Measurements from ENCODE around the gene LYVE1. TPM values are rescaled to one million over a fixed set of nuclear protein-coding genes. Genes with fewer than 3 reads are reported as not detected.

Gene LYVE1
- total RNA-seq, 1 donor from 2014 or later = 95.2 TPM

GRCh38 chr11:10607462-10608132 lies 39.1 kb upstream of the LYVE1 start:
- peak overlapping the region; percentile 70 for H3K27ac ChIP-seq
- peaks cover 58% of the 10 kb centered on the region for H3K4me1 ChIP-seq
- no peaks in the 10 kb centered on the region for H3K27me3 ChIP-seq (ENCODE audit: low read depth)
- no peak overlapping the region for H3K4me3 ChIP-seq
- H3K36me3 ChIP-seq = no peaks in the 10 kb centered on the region
- DNase-seq = no peak
- no peaks in the 10 kb centered on the region for H3K9me3 ChIP-seq
- intact Hi-C loops (cut with DNase I) = no loop called here
- TF ChIP-seq CTCF (IDR thresholded peaks at IDR 0.05) = no peak
- ATAC-seq = peak; percentile 5 to 26

- DNase-seq (no peak), ATAC-seq (peak; percentile 73 to 78)
- H3K4me3 ChIP-seq = no peak overlapping the region
- TF ChIP-seq CTCF (IDR thresholded peaks at IDR 0.05) = no peak
- no peaks in the 10 kb centered on the region for H3K27me3 ChIP-seq (ENCODE audit: low read depth)
- intact Hi-C loops (cut with DNase I) = no loop called here
- peaks cover 58% of the 10 kb centered on the region for H3K4me1 ChIP-seq
- H3K36me3 ChIP-seq = no peaks in the 10 kb centered on the region
- no peaks in the 10 kb centered on the region for H3K9me3 ChIP-seq
- peak overlapping the region; percentile 70 for H3K27ac ChIP-seq
These were observed 38.2 kb upstream of the LYVE1 start for GRCh38 chr11:10606536-10607208.

- TF ChIP-seq CTCF (IDR thresholded peaks at IDR 0.05) = no peak
- ATAC-seq (peak; percentile 51 to 83), DNase-seq (peak; percentile 78)
- intact Hi-C loops (cut with DNase I) = no loop called here
- H3K36me3 ChIP-seq = no peaks in the 10 kb centered on the region
- H3K9me3 ChIP-seq = no peaks in the 10 kb centered on the region
- H3K4me3 ChIP-seq = no peak overlapping the region
- H3K27me3 ChIP-seq (ENCODE audit: low read depth) = no peaks in the 10 kb centered on the region
- peaks cover 58% of the 10 kb centered on the region for H3K4me1 ChIP-seq
- H3K27ac ChIP-seq = peak overlapping the region; percentile 70
These were observed 37.5 kb upstream of the LYVE1 start for GRCh38 chr11:10605941-10606381.

GRCh38 chr11:10604798-10605197 lies 36.3 kb upstream of the LYVE1 start:
- Histone ChIP-seq H3K36me3 (no peaks in the 10 kb centered on the region), H3K27ac (peak overlapping the region; percentile 44), H3K4me3 (no peak overlapping the region), H3K9me3 (no peaks in the 10 kb centered on the region), H3K4me1 (peaks cover 58% of the 10 kb centered on the region), H3K27me3 (ENCODE audit: low read depth) (no peaks in the 10 kb centered on the region)
- intact Hi-C loops (cut with DNase I) = no loop called here
- ATAC-seq = no peak
- TF ChIP-seq CTCF (IDR thresholded peaks at IDR 0.05) = no peak
- DNase-seq = no peak

- H3K36me3 ChIP-seq = no peaks in the 10 kb centered on the region
- H3K9me3 ChIP-seq = no peaks in the 10 kb centered on the region
- H3K4me3 ChIP-seq = no peak overlapping the region
- intact Hi-C loops (cut with DNase I) = no loop called here
- no peak for DNase-seq
- peak overlapping the region; percentile 44 for H3K27ac ChIP-seq
- H3K4me1 ChIP-seq = peaks cover 62% of the 10 kb centered on the region
- no peaks in the 10 kb centered on the region for H3K27me3 ChIP-seq (ENCODE audit: low read depth)
- TF ChIP-seq CTCF (IDR thresholded peaks at IDR 0.05) = no peak
- ATAC-seq = no peak
These were observed 35.9 kb upstream of the LYVE1 start for GRCh38 chr11:10604340-10604748.
